Inflammatory macrophage treated with lipopolysaccharide for 1 hour (primary cell): ENCODE measurements around the gene C2orf76.
"Not testable (repeated sequence)": the region's sequence is repeated elsewhere in the genome, so short reads cannot be mapped to it uniquely, and the experiment has no call there.

ENCODE experiments used
- DNase-seq, 2 donors: peaks; one replicate each; pipeline ENCODE4 v3.0.0-alpha.2; 2020 to 2022

C2orf76 gene

DNA sequence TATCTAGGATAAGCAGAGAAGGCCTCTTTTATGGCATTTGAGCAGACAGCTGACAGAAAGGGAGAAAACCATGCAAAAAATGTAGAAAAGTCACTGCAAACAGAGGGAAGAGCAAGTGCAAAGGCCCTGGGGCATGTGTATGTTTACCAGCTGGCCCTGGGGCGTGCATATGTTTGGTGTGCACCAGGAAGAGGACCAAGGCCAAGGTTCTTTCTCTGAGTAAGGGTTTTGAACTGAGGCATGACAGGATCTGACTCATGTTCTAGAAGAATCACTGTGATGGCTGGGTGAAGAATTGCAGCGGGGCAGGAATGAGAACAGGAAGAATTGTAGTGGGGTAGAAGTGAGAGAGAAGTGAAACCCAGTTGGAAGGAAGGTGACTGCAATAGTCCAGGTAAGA, 73.4 kb downstream of the C2orf76 start:
- no peak for DNase-seq

GRCh38 chr2:119292226-119292625, 74.4 kb downstream of the C2orf76 start:
- no peak for DNase-seq

- DNase-seq, result no peak
Measured at GRCh38 chr2:119291588-119292167, 75.0 kb downstream of the C2orf76 start.

- DNase-seq, result peak; percentile 53 to 81
Measured at GRCh38 chr2:119290859-119291587, 75.6 kb downstream of the C2orf76 start.

- DNase-seq, result no peak
Measured at GRCh38 chr2:119289642-119290041, 77.0 kb downstream of the C2orf76 start.

- no peak for DNase-seq
Measured at GRCh38 chr2:119289093-119289492, 77.5 kb downstream of the C2orf76 start.

- DNase-seq, result no peak
Measured at GRCh38 chr2:119288576-119288975, 78.1 kb downstream of the C2orf76 start.

DNA sequence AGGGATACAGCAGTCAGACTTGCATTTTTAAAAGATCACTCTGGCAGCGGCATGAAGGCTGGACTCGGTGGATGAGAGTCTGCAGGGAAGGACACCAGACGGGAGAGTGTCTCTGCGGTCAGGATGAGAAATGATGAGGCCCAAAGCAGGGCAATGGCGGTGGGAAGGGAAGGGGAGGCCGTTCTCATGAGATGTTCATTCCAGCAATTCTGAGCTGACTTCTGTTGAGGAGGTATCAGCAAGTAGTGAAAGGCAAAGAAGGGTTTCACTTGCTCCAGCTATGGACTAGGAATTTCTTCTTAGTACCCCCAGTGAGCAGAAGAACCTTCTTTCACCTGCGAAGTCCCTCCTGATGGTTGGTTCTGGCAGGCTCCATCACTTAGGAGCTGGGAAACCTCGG, 80.0 kb downstream of the C2orf76 start:
- no peak for DNase-seq

GRCh38 chr2:119283873-119284331, 82.7 kb downstream of the C2orf76 start:
- peak; percentile 93 to 99 for DNase-seq

GRCh38 chr2:119282996-119283511, 83.6 kb downstream of the C2orf76 start:
- peak; percentile 43 to 61 for DNase-seq

GRCh38 chr2:119282146-119282995, 84.3 kb downstream of the C2orf76 start:
- DNase-seq, result peak; percentile 89 to 96

DNA sequence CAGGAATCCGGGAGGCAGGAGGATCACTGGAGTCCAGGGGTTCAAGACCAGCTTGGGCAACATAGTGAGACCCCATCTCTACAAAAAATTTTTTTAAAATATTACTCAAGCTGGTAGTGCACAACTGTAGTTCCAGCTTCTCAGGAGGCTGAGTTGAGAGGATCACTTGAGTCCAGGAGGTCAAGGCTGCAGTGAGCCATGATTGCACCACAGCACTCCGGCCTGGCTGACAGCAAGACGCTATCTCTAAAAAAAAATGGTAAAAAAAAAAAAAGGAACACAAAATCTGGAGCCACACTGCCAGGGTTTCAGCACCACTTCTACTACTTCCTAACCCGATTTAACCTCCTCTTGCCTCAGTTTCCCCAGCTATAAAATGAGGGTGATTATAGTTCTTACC, 86.0 kb downstream of the C2orf76 start:
- DNase-seq, result no peak

GRCh38 chr2:119279666-119280065, 87.0 kb downstream of the C2orf76 start:
- DNase-seq, result no peak

DNA sequence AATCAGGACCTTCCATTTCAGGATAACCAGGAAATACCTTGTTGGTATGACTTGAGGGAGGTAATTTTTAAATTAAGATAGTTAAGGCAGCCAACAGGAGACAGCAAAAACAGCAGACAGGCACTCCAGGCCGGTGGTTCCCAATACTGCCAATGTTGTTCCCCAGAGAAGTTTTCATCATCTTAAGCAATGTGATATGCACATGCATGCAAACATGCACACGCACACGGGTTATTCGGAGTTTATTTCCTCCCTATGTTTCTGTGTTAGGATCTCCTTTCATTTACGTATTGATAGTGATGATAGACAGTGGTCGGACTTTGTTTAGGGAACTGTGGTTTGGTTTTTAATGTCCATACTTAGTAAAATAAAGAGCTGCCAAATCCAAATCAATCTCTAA, 87.7 kb downstream of the C2orf76 start:
- DNase-seq, result no peak

GRCh38 chr2:119278385-119278784, 88.2 kb downstream of the C2orf76 start:
- DNase-seq, result not testable (repeated sequence)

DNA sequence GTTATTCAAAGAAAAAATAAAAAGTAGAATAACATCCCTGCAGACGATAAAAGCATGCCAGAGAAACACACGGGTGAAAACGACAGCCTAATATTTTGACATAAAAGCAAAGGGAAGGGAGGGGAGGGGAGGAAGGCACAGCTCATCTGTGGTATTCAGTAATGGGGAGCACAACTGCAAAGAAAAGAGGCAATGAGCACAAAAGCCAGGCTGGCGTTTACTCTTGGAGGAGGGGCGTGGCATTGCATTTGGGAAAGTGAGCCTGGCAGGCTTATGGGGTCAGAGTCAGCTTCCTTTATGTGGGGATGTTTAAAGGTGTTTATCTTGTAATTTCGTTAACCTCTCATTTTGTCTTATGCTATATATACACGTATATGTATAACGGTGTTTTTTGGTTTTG, 89.8 kb downstream of the C2orf76 start:
- no peak for DNase-seq

GRCh38 chr2:119267604-119268003, 99.0 kb downstream of the C2orf76 start:
- DNase-seq, result no peak

GRCh38 chr2:119266091-119266589, 100.5 kb downstream of the C2orf76 start:
- no peak for DNase-seq

DNA sequence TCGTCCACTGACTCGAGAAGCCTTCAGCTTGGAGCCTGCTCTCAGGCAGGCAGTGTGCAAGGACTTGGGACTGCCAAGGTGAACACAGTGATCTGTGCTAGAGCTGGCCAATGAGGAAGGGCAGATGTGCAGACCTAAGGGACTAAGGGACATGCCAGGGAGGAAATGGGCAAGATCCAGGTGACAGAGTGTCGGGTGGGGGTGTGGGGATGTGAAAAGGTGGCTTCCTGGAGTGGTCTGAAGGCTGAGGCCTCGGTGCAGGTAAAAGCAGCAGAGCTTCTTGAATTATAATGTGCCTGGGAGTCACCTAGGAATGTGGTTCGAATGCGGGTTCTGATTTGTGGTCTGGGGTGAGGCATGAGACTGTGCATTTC, 101.0 kb downstream of the C2orf76 start:
- no peak for DNase-seq

- peak in 1 of 2 donors; percentile 40 for DNase-seq
Measured at GRCh38 chr2:119264781-119265692, 101.6 kb downstream of the C2orf76 start.

DNA sequence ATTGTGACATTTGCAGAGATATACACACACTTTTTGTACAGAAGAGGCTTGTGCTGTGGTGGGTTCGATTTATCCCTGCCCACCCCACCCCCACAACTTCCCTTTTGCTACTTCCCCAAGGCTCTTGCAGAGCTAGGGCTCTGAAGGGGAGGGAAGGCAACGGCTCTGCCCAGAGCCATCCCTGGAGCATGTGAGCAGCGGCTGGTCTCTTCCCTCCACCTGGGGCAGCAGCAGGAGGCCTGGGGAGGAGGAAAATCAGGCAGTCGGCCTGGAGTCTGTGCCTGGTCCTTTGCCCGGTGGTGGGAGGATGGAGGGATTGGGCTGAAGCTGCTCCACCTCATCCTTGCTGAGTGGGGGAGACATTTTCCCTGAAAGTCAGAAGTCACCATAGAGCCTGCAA, 103.0 kb downstream of the C2orf76 start:
- peak; percentile 58 to 64 for DNase-seq

GRCh38 chr2:119263025-119263424, 103.6 kb downstream of the C2orf76 start:
- DNase-seq, result no peak
